ENCODE measurements around the gene TTC21B. TPM values are rescaled to one million over a fixed set of nuclear protein-coding genes. Genes with fewer than 3 reads are reported as not detected.

Gene TTC21B
- polyA plus RNA-seq, 5 donors: 29.9 to 49.6 (median 43.9) TPM

GRCh38 chr2:165839610-165840009 is 114.0 kb downstream of the TTC21B start:
- DNase-seq: no peak

- DNase-seq: no peak
These were observed 116.5 kb downstream of the TTC21B start for GRCh38 chr2:165837122-165837521.

- DNase-seq: no peak
These were observed 118.2 kb downstream of the TTC21B start for GRCh38 chr2:165835363-165835762.

- no peak for DNase-seq
These were observed 120.4 kb downstream of the TTC21B start for GRCh38 chr2:165833156-165833555.

- DNase-seq: no peak
These were observed 125.7 kb downstream of the TTC21B start for GRCh38 chr2:165827921-165828276.

- DNase-seq: peak in 1 of 2 donors; percentile 15
These were observed 126.3 kb downstream of the TTC21B start for GRCh38 chr2:165827016-165827920.

GRCh38 chr2:165825041-165825440 is 128.5 kb downstream of the TTC21B start:
- DNase-seq: peak in 1 of 2 donors; percentile 33

Other genes starting within 250 kb of the TTC21B start
- 10 to 100 TPM; 22.4 to 33.4 (median 26.1) TPM for gene GALNT3, start 159.5 kb downstream of the TTC21B start, polyA plus RNA-seq (ENCODE audit: insufficient read depth in 1 of 5, insufficient read length in 5 of 5, low replicate concordance in 1 of 5)
- gene SCN1A, start 174.2 kb upstream of the TTC21B start, polyA plus RNA-seq (ENCODE audit: insufficient read depth in 1 of 5, insufficient read length in 5 of 5, low replicate concordance in 1 of 5): 1 to 10 TPM in 3 of 5 donors, under 1 TPM in 2; 0.24 to 2.3 (median 1.3) TPM